Activated T-helper 2 cell treated with anti-CD3 and anti-CD28 coated beads, Interferon-gamma antibody, Interleukin-2, Interleukin-4, amounts not matched to agents 10 μg/mL and 5 μg/mL and 100 μg/mL, durations not matched to agents 14 hours and 24 hours and 36 hours (primary cell): ENCODE results near the gene WDR13. TPM values are rescaled to one million over a fixed set of nuclear protein-coding genes. Genes with fewer than 3 reads are reported as not detected.
"Not testable (repeated sequence)": the region's sequence is repeated elsewhere in the genome, so short reads cannot be mapped to it uniquely, and the experiment has no call there.

Experiments
- DNase-seq: peaks from one replicate; pipeline ENCODE4 v3.0.0; 2021; ENCODE audit warnings: low spot score
- H3K27ac Mint-ChIP-seq: one replicate; pipeline ENCODE4 v1.8.0; 2021; ENCODE audit warnings: mixed read lengths
- H3K27me3 Mint-ChIP-seq: one replicate; pipeline ENCODE4 v1.8.0; 2021; ENCODE audit warnings: low read depth, mixed read lengths
- H3K36me3 Mint-ChIP-seq: one replicate; pipeline ENCODE4 v1.8.0; 2021; ENCODE audit warnings: low read depth, mixed read lengths
- H3K4me1 Mint-ChIP-seq: one replicate; pipeline ENCODE4 v1.8.0; 2021; ENCODE audit warnings: low read depth, mixed read lengths
- H3K4me3 Mint-ChIP-seq: one replicate; pipeline ENCODE4 v1.8.0; 2021; ENCODE audit warnings: low read depth, mild to moderate bottlenecking, moderate library complexity, mixed read lengths
- H3K9me3 Mint-ChIP-seq: one replicate; pipeline ENCODE4 v1.8.0; 2021; ENCODE audit warnings: mixed read lengths
- intact Hi-C: fragments of 100-400 bp; cut with micrococcal nuclease; formaldehyde crosslinking; loops from one replicate; pipeline ENCODE4 v1.15.1; 2023
- total RNA-seq: library from RNA; stranded (reverse); gene quantifications from 2 replicates; pipeline ENCODE4 v1.2.3, GENCODE V29; 2022

The WDR13 gene
- total RNA-seq = 43.4 and 44.7 TPM in 2 replicates

DNA sequence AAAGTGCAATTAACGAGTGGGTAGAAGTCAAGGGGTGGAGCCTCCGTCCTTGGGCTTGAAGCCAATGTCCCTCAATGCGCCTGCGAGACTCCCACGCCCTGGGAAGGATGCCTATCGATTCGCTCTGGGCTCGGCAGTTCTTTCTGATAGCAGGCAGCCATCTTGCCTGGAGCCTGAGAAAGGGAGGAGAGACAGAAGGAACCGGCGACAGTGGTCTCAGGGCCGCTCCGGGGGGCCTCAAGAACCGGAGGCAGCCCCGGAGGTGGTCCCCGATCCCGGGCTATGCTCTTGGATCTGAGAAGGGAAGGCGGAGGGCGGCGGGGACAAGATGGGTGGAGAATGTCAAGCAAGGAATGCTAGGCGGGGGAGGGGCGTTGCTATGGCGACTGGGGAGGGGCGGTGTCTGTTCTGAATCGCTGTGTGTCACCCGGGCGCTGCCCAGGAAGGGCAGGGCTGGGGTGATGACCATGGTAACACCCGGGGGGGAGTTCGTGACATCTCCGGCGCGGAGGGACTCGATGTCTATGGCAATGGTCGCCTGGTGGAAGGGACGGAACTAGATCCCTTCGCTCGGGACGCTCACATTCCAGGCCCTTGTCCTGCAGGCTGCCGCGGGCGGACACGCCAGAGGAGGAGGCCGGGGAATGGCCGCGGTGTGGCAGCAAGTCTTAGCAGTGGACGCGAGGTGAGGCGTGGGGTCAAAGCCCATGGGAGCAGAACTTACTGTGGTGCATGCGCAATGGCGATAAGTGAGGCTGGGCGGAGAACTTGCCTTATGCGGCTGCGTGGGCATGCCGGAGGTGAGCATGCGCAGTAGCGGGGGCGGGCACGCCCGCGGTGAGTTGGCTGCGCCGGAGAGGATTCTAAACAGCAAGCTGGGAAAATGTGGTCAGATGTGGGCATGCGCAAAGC is at the start of gene WDR13:
Gene WDR13, plus strand, starts transcription at position 140 of the 912 bp plus-strand sequence. Its CDS starts 505 bp downstream, at position 645.
- H3K4me1 Mint-ChIP-seq = peaks cover 6% of the 10 kb centered on the region
- H3K36me3 Mint-ChIP-seq = peaks cover 13% of the 10 kb centered on the region
- peak; percentile 86 for DNase-seq

DNA sequence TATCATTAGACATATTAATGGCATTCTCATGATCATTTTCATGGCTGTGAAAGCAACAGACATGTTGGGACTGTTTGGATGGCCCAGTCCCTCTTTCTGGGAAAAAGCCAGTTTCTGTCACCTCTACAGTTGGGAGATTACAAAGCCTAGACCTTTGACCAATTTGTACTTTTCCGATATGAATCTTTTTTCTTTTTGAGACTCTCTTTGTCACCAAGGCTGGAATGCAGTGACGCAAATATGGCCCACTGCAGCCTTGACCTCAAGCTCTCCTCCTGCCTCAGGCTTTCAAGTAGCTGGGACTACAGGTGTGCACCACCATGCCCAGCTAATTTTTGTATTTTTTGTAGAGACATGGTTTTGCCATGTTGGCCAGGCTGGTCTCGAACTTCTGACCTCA is 48.4 kb upstream of the WDR13 start:
- Mint-ChIP-seq H3K9me3 (no peaks in the 10 kb centered on the region), H3K27ac (no peak overlapping the region), H3K4me1 (peaks cover 3% of the 10 kb centered on the region), H3K36me3 (peaks cover 34% of the 10 kb centered on the region), H3K27me3 (no peaks in the 10 kb centered on the region), H3K4me3 (no peak overlapping the region)
- intact Hi-C loops = no loop called here
- no peak for DNase-seq

More for the DNA sequence above, at the start of gene WDR13:
- H3K9me3 Mint-ChIP-seq = no peaks in the 10 kb centered on the region
- intact Hi-C loops = loop anchor here (1.0 to 5.0 kb wide), 6 partner anchors 23 to 205 kb away; partner anchors contain the start of genes EBP, FTSJ1, HDAC6 and RBM3
- no peaks in the 10 kb centered on the region for H3K27me3 Mint-ChIP-seq
- H3K4me3 Mint-ChIP-seq = peak within 1 kb of the TSS; percentile 94
- peak within 1 kb of the TSS; percentile 99 for H3K27ac Mint-ChIP-seq

DNA sequence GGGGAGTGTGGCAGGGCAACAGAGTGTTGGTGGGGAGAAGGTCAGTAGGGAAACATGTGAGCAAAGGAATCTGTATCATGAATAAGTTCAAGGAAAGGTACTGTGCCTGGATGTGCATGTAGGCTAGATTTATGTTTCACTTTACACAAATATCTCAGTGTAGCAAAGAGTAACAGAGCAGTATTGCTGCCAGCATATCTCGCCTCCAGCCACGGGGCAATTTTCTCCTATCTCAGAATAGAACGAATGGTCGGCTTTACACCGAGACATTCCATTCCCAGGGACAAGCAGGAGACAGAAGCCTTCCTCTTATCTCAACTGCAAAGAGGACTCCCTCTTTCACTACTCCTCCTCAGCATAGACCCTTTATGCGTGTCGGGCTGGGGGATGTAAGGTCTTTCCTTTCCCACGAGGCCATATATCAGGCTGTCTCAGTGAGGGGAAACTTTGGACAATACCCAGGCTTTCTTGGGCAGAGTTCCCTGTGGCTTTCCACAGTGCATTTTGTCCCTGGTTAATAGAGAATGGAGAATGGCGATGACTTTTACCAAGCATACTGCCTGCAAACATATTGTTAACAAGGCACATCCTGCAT is 41.5 kb upstream of the WDR13 start:
- H3K27ac Mint-ChIP-seq, H3K4me1 Mint-ChIP-seq, intact Hi-C loops, DNase-seq, H3K27me3 Mint-ChIP-seq, H3K4me3 Mint-ChIP-seq, H3K9me3 Mint-ChIP-seq: not testable (repeated sequence)
- peaks cover 35% of the 10 kb centered on the region for H3K36me3 Mint-ChIP-seq

DNA sequence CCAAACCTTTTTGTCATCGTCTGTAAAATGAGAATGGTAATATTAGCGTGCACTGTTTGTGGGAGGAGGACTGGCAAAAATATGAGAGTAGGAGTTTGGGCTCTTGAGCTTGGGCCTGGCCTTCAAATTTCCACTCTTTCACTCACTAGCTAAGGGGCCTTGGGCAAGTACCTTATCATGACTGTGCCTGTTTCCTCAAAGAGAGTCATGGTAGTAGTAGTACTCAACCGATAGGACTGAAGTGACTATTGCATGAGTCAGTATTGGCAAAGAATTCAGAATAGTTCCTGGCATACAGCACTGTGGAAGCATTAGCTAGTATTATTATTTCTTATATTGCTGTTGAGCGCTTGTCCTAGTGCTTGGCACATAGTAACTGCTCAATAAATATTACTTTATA is 39.0 kb upstream of the WDR13 start:
- Mint-ChIP-seq H3K36me3 (peaks cover 49% of the 10 kb centered on the region), H3K4me3 (no peak overlapping the region), H3K9me3 (no peaks in the 10 kb centered on the region), H3K4me1 (peaks cover 2% of the 10 kb centered on the region), H3K27ac (peak overlapping the region; percentile 74), H3K27me3 (no peaks in the 10 kb centered on the region)
- no peak for DNase-seq
- intact Hi-C loops = no loop called here

DNA sequence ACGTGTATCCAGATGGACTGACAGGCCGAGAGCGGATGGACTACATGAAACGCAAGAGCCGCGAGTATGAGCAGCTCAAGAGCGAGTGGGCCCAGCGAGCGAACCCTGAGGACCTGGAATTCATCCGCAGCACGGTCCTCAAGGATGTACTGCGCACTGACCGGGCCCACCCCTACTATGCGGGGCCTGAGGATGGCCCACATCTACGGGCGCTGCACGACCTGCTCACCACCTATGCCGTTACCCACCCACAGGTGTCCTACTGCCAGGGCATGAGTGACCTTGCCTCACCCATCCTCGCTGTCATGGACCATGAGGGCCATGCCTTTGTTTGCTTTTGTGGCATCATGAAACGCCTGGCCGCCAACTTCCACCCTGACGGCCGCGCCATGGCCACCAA is 37.7 kb upstream of the WDR13 start:
- no peak overlapping the region for H3K4me3 Mint-ChIP-seq
- no peaks in the 10 kb centered on the region for H3K9me3 Mint-ChIP-seq
- DNase-seq = no peak
- H3K27me3 Mint-ChIP-seq = no peaks in the 10 kb centered on the region
- intact Hi-C loops = no loop called here
- H3K27ac Mint-ChIP-seq = no peak overlapping the region
- H3K4me1 Mint-ChIP-seq = peaks cover 2% of the 10 kb centered on the region
- H3K36me3 Mint-ChIP-seq = peaks cover 54% of the 10 kb centered on the region

DNA sequence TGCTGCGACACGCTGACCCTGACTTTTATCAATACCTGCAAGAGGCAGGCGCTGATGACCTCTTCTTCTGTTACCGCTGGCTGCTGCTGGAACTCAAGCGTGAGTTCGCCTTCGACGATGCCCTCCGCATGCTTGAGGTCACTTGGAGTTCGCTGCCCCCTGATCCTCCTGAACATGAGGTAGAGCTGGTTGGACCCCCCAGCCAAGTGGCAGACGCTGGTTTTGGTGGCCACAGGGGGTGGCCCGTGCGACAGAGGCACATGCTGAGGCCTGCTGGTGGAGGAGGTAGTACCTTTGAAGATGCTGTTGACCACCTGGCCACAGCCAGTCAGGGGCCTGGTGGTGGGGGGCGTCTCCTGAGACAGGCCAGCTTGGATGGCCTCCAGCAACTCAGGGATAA is 37.2 kb upstream of the WDR13 start:
- no peak for DNase-seq
- Mint-ChIP-seq H3K27ac (no peak overlapping the region), H3K36me3 (peaks cover 50% of the 10 kb centered on the region), H3K9me3 (no peaks in the 10 kb centered on the region), H3K4me3 (no peak overlapping the region), H3K4me1 (peaks cover 2% of the 10 kb centered on the region), H3K27me3 (no peaks in the 10 kb centered on the region)
- intact Hi-C loops = no loop called here

DNA sequence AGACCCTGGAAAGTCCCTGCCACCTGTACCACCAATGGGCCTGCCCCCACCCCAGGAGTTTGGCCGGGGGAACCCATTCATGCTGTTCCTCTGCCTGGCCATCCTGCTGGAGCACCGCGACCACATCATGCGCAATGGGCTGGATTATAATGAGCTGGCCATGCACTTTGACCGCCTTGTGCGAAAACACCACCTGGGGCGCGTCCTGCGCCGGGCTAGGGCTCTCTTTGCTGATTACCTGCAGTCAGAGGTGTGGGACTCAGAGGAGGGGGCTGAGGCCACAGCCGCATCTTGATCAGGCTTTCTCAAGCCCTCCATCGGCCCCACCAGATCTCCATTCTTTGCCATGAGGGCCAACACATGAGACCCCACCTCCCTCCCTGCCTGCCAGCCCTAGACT is 36.6 kb upstream of the WDR13 start:
- intact Hi-C loops = no loop called here
- no peak overlapping the region for H3K27ac Mint-ChIP-seq

DNA sequence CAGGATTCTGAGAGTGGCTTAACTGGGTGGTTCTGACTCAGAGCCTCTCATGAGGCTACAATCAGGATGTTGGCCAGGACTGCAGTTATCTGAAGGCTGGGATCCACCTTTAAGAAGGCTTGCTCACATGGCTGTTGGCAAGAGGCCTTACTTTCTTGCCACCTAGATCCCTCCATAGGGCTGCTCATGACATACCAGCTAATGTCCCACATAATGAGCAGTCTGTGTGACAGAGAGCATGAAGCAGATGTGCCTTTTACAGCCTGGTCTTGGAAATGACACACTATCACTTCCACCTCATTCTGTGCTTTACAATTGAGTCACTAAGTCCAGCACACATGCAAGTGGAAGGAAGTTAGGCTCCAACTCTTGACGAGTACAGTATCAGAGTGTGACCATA is 27.3 kb upstream of the WDR13 start:
- Mint-ChIP-seq H3K9me3 (no peaks in the 10 kb centered on the region), H3K36me3 (peaks cover 3% of the 10 kb centered on the region), H3K27me3 (no peaks in the 10 kb centered on the region), H3K4me3 (no peak overlapping the region), H3K4me1 (peaks cover 6% of the 10 kb centered on the region), H3K27ac (peak overlapping the region; percentile 77)
- intact Hi-C loops = loop anchor here (1.0 to 5.0 kb wide), 3 partner anchors 27 to 93 kb away; partner anchors contain the start of genes EBP, FTSJ1 and WDR13
- no peak for DNase-seq

More for the DNA sequence above, 36.6 kb upstream of the WDR13 start:
- H3K9me3 Mint-ChIP-seq = no peaks in the 10 kb centered on the region
- no peak overlapping the region for H3K4me3 Mint-ChIP-seq
- H3K4me1 Mint-ChIP-seq = peaks cover 2% of the 10 kb centered on the region
- DNase-seq = no peak
- no peaks in the 10 kb centered on the region for H3K27me3 Mint-ChIP-seq
- H3K36me3 Mint-ChIP-seq = peaks cover 45% of the 10 kb centered on the region

DNA sequence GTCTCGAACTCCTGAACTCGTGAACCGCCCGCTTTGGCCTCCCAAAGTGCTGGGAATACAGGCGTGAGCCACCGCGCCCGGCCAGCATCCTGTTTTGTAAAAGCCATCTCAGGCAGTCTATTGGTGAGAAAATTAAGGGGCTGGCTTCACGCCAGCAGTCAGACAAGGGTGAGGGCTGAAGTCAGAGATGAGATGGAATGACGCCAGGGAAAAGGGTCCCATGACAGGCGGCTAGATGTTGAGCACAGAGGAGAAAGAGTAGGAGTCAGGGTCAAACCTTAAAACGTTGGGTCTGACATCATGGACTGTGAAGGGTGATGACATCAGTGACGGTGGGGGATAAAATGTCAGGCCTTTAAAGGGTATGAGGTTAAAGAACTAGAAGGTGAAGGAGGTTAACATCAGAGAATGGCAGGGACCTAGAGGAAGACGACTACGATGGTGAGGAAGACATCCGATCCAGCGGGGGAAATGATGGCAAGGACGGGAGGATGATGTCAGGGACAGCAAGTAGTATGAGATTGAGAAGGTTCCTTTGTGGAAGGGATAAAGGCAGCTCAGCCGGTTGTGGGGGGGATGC is 23.5 kb upstream of the WDR13 start:
- peak overlapping the region; percentile 99 for H3K4me3 Mint-ChIP-seq
- peak; percentile 15 for DNase-seq
- H3K4me1 Mint-ChIP-seq = peaks cover 15% of the 10 kb centered on the region
- no peaks in the 10 kb centered on the region for H3K9me3 Mint-ChIP-seq
- H3K36me3 Mint-ChIP-seq = peaks cover 39% of the 10 kb centered on the region
- peak overlapping the region; percentile 100 for H3K27ac Mint-ChIP-seq
- H3K27me3 Mint-ChIP-seq = no peaks in the 10 kb centered on the region
- intact Hi-C loops = loop anchor here (1.0 to 5.0 kb wide), 5 partner anchors 24 to 470 kb away; partner anchors contain the start of genes EBP, FTSJ1, TBC1D25 and TFE3

DNA sequence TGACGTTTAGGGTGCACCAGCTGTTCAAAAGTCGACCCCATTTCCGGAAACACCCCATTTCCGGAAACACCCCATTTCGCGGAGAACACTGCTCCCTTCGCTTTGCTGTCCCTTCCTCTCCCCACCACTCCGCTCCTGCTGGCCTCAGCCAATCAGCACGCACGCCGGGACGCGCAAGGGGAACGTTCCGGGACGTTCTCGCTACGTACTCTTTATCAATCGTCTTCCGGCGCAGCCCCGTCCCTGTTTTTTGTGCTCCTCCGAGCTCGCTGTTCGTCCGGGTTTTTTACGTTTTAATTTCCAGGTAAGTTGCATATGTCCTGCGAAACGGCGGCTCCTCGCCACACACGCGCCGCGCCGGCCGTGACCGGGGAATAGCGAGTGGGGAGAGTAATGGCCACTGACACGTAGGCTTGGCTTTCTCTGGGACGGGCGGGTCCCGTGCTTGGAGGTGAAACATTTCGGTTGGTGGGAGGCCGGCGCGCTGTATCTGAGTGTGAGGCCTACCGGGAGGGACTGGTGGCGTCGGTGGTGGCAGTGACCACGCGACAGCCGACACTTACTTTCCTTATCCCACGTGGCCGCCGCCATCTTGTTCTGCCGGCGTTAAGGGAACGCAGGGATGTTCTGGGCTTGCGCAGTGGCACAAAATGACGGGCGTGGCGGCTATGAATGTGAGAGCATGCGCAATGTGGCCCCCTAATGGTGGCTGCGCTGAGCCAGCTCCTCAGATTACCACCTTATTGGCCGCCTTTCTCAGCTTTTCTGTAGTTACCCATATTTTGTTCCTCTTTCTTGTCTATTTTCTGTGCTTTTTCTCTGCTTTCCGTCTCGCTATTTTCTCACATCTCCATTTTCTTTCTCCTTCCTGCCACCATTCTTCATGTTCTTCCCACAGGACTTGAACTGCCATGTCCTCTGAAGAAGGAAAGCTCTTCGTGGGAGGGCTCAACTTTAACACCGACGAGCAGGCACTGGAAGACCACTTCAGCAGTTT is 22.7 kb upstream of the WDR13 start, which contains the start of gene RBM3:
Gene RBM3, plus strand, starts transcription at position 215 of the 997 bp plus-strand sequence. Its CDS starts 697 bp downstream, at position 912.
- Mint-ChIP-seq H3K9me3 (no peaks in the 10 kb centered on the region), H3K27ac (peak within 1 kb of the TSS; percentile 100), H3K36me3 (peaks cover 47% of the 10 kb centered on the region), H3K4me3 (peak within 1 kb of the TSS; percentile 99), H3K27me3 (no peaks in the 10 kb centered on the region), H3K4me1 (peaks cover 17% of the 10 kb centered on the region)
- intact Hi-C loops = loop anchor here (1.0 to 5.0 kb wide), 5 partner anchors 23 to 469 kb away; partner anchors contain the start of genes EBP, FTSJ1, TBC1D25 and TFE3
- peak; percentile 89 for DNase-seq

DNA sequence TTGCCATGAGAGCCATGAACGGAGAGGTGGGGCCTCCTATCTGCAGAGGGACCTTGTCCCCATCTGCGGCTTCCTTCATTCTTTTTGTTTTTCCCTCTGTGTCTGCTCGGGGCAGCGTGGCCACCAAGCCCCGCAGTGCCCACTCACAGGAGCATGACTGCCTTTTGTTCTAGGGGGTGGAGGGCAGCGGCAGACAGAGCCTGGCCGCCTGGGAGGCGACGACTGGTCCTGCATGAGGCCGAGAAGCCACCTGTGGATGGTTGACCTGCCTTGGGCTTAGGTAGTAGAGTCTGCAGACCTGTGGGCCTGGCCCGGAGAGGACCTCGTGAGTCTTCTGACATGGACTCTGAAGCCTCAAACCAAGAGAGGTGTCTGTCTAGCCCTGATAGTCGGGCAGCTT is 21.6 kb upstream of the WDR13 start:
- intact Hi-C loops = no loop called here
- Mint-ChIP-seq H3K27me3 (no peaks in the 10 kb centered on the region), H3K36me3 (peaks cover 52% of the 10 kb centered on the region), H3K4me3 (peak overlapping the region; percentile 99), H3K9me3 (no peaks in the 10 kb centered on the region), H3K27ac (peak overlapping the region; percentile 100), H3K4me1 (peaks cover 17% of the 10 kb centered on the region)
- DNase-seq = no peak

DNA sequence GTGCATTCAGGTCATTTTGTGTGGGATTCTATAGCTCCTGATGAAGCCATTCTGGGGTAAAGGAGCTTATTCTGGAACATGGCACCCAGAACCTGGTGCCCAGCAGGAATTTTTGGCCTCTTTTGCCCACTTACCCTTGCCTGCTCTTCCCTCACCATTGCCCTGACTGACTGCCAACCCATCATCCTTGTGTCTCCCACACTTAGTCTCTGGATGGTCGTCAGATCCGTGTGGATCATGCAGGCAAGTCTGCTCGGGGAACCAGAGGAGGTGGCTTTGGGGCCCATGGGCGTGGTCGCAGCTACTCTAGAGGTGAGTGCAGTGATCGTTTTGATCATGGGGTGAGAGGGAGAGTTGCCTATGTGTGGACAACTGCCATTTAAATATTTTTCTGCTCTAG is 21.2 kb upstream of the WDR13 start:
- peaks cover 17% of the 10 kb centered on the region for H3K4me1 Mint-ChIP-seq
- no peaks in the 10 kb centered on the region for H3K27me3 Mint-ChIP-seq
- no peak for DNase-seq
- peak overlapping the region; percentile 99 for H3K4me3 Mint-ChIP-seq
- H3K27ac Mint-ChIP-seq = peak overlapping the region; percentile 38
- H3K36me3 Mint-ChIP-seq = peaks cover 52% of the 10 kb centered on the region
- intact Hi-C loops = no loop called here
- no peaks in the 10 kb centered on the region for H3K9me3 Mint-ChIP-seq
